DMS153 treated with DMSO at 0.1 percent for 48 hours (cell line): ENCODE results near the gene FSIP2.

ENCODE experiments used
- DNase-seq: peaks from one replicate; lab custom pipeline; 2025; ENCODE audit not compliant: unreplicated experiment; lab: John Stamatoyannopoulos, UW

The FSIP2 gene, protein sequence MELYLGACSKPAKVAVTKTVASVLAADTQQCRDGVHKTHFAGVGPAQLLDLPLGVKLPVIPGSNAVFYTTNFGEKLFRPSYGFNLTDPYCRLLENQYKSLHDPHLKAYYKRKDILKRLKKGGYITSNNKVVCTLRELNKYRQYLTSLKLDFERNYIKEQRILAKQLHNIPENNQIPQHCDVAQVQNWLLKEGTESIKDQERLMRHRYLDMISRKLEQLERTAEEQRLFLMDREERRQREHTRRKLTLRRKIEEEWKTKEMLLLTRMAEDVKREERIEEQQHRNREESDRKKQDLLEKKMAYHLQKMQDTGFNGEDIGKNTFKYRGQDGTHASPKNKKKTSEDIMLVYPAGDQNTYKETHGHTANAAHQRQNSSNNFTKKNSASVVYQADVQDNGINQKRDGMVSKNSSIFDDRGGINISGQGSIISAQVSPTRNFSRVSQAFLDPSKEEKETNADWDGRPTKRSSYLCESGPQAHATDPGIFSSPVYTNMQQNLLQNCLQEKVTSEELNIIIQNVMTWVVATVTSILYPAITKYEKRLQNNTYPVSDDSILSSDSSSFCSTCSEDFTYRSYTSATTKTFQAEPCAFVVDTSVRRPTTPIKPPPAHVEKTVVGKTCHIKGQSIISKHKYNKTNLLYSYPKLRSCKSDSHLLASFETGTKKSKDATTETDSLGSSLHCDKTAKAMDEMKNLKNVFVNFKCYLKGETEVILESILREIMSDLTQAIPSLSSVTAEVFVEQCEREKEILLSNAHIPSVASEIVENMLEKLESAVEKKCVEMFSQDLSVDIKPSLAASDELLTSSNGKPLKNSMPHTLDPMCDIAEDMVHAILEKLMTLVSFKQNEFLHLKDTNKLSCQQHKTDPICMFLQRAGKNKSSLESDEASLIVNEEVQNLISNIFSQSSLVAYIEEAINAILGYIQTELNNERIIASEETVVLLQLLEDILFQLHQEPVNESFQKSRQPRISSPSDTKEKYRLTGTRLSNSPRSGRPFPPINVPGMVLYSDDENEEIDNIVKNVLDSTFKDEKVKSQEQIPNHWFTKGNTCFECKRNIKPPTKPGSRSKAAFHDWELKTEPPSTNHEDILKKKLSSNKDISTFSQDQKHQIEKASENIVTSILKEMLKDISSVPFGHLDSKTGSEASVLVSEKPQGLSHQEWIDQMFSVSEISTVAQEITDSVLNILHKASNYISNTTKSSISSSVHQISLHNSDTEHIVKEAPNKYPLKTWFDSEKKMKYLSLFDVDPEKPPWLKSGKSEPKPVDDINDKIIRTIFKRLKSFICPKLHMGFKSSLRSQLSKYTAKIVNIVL (N-terminal part only)

DNA sequence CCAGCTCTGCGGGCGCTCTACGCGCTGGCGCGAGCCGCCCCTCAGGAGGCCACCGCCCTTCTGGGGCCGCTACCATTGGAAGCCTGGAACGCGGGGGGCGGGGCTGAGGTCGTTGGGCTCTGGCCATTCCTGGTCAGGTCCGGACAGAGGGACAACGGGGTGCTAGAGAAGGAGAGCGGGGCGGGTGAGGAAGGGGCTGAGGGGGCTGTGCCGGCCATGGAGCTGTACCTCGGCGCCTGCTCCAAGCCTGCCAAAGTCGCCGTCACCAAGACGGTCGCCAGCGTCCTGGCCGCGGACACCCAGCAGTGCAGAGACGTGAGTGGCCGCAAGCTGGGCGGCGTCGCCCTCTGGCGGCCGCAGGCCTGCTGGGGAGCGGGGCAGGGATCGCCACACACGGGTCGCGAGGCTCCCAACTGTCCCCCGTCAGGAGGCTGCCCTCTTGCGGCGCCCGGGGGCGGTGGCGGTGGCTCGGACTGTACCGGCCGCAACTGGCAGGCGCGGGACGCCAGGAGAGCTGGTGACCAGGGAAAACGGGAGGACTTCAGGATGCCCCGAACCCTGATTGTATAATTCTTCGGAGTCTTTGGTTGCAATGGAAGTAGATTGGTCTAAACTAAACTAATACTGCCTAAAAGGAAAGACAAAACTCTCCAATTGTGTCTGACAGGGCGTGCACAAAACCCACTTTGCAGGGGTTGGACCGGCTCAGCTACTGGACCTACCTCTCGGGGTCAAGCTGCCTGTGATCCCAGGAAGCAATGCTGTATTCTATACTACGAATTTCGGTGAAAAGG, at the start of gene FSIP2:
Gene FSIP2, plus strand, starts transcription at position 126 of the 794 bp plus-strand sequence. Its CDS starts 91 bp downstream, at position 217.
- DNase-seq, result no peak

DNA sequence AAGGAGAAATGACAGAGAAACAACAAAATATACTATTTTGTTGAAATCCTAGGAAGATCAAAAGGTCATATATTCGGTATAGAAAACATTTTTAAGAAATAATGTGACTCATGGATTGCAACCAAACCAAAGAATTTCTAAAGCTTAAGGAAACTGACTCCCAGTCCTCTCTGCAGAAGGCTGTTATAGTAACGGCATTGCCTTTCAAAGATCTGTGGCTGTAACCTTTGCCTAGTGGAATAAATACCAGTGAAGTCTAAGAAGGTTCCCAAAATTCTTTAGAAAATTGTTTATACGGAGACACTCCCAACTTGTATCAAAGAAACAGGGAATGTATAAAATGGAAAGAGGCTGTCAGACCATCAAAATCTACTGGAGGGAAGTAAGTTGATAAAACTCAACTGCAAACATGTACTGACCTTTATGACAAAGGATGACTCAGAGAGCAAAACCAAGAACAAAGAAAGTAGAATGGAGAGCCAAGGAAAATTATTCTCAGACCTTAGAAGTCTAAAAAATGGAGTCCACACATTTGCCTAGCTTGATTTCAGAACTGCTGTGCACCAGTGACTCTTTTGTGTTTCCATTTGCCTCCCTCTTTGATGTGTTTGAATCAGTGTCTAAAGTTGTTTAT, 48.6 kb upstream of the FSIP2 start:
- no peak for DNase-seq

DNA sequence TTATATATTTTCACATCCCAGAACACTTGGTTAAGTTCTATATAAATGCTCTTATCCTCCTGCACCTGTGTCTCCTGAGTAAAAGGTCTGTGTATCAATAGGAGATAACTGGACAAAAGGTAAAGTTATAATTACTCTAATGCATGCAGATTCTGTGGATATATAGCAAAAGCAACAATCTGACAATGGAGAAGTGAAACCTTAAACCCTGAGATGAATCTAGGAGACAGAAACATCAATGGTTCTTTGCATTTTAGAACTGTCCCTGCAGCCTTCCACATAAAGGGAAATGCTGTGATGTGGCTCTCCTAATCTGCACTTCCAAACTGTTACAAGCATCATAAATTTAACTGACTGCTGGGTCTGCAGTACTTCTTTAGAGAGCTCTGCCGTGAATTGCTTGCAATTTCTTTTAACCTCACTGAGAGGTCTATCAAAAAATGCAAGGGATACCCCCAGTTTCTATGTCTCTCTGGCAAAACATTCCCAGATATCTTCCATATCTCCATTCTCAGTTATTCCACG, 42.8 kb upstream of the FSIP2 start:
- no peak for DNase-seq

DNA sequence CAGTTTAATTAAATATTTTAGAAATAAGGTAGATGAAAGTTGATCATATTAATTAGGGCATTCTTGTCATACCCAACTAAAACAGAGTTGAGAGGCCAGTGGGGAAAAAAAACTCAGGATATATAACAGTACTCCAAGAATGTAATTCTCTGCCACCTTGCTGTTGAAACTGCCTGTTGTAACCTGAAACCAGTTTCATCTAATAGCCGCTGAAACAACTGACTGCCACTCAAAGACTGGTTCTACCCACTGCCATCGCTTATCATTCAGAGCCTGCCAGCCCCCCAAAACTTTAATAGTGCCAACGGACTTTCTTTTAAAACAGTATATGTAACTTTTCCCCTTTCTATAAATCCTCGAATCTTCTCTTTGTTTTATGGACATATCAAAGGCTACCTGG, 37.7 kb upstream of the FSIP2 start:
- no peak for DNase-seq

DNA sequence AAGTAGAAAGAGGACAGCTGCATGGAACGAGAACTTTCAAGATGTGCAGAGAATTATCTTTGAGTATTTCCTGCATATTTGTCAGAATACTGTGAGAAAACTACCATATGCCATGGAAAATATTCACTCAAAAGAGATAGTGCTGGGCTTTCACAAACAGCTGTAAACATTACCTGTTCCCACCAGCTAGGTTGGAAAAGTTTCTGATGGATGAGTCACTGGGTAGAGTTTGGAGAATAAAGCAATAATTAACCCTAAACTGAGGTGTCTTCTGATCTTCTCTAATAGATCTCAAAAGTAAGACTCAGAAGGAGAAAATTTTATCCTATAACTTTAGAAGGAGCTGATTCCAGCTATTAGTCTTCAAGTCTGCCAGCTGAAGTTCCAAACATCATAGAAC, 3.9 kb upstream of the FSIP2 start:
- DNase-seq, result no peak

DNA sequence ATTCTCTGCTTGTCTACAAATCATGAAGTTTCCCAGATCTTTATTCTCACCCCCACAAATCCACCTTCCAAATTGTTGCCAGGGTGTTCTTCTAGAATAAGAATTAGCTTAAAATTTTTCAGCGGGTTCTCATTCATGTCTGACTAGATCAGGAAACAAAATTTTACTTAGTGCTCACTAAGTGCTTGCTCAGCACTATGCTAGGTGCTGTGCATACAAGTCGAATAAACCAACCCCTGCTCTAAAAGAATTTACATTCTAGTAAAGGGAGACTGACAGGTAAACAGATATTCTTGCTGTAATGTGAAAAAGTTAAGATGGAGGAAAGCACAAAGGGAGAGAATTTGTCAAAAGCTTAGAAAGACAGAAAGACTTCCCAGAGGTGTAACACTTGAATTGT, 2.4 kb upstream of the FSIP2 start:
- DNase-seq, result no peak

DNA sequence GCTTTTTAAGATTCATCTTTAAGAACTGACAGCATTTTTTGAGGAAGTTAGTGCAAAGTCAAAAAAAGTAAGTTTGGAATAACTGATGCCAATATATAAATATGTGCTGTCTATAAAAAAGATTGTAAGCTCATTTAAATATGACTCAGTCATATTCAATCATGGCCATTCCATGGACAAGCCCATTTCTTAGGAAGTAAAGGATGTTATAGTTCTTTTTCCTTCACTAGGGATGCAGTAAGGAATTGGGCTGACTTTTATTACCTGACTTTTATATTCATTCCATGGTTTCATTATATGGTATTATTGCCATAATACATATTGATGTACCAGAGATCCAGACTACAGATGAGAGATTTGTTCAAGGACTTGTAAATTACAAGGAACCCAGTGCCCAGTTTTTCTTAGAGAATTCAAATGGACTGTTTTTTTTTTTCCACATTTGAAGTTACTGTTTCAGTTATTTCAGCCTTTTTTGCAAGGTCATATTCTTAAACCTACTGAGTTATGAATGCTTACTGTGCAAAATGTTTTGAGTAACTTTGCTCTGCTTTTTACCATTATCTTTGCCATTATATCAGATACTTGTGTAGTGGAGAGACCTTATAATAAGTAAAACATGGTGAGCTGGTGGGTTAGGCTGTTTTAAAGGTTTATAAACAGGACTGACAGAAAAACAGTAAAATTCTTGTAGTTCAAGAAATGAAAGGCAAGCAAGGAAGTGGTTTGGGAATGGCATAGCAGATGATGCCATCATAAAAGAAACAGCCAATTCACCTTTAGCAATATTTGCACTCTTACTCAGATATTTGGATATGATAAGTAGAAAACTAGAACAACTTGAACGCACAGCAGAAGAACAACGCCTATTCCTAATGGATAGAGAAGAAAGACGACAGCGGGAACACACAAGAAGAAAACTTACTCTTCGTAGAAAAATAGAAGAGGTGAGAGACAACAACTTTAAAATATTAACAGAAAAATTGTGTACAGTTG, 7.6 kb downstream of the FSIP2 start:
- DNase-seq, result no peak

DNA sequence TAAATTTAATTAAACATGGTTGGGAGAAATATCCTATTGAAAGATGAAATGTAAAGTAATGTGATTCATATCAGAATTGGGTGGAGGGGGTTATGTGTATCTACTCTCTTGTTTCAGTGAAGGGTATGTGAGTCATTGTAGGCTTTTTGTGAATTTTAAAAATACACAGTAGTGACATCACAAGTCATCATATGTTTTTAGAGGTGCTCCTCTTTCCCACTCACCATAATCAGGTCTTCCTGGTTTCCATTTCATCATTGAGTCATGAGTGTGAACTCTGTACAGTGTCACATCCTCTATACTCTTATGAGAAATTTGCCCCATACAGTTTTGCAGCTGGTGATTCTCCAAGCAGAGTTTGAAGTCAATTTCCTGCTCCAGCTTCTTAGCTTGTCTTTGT, 18.8 kb downstream of the FSIP2 start:
- DNase-seq, result no peak

DNA sequence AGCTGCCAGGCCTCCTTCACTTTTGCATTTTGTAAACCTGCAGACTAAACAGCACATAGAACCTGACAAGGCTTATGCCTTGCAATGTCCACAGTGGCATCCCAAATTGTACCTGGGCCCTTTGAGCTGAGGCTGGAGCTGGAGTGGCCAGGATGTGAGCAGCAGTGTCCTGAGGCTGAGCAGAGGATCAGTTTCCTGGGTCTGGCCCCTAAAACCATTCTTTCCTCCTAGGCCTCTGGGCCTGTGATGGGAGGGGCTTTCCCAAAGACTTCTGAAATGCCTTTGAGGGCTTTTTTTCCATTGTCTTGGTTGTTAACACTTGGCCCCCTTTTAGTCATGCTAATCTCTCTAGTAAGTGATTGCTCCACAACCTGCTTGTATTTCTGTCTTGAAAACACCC, 32.8 kb downstream of the FSIP2 start:
- DNase-seq, result no peak

DNA sequence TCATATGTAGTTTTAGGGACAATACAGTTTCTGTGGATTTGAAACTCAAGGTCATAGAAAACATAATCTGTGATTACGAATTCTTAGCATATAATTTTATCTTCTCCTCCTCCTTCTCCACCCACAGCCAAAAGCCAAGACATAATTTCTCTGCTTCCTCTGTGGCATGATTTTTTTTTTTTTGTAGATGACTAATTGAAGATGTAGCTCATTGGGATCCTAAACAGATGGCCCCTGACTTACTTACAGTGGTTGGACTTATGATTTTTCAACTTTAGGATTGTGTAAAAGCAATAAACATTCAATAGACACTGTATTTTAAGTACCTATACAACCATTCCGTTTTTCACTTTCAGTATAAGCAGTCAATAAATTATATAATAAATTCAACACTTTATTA, 42.3 kb downstream of the FSIP2 start:
- no peak for DNase-seq

DNA sequence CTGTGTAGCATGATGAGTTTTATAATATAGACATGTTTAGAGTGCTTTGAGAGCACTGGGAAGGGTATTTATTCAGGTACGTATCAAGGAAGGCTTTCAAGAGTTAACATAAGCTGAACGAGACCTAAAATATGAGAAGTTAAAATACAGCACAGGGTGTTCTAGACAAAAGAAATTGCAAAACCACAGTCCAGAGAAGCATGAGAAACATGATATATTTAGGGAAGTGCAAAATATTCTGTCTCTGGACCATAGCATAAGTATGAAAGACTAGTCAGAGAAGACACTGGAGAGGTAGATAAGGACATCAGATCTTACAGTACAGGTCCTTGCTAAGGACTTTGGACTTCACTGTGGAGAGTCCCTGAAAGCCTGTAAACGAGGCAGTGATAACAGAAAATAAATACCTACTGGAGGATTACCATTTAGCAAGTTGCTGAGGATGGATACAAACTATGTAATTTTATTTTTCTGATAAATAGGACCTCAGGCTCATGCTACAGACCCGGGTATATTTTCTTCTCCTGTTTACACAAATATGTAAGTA, 43.7 kb downstream of the FSIP2 start:
- no peak for DNase-seq

DNA sequence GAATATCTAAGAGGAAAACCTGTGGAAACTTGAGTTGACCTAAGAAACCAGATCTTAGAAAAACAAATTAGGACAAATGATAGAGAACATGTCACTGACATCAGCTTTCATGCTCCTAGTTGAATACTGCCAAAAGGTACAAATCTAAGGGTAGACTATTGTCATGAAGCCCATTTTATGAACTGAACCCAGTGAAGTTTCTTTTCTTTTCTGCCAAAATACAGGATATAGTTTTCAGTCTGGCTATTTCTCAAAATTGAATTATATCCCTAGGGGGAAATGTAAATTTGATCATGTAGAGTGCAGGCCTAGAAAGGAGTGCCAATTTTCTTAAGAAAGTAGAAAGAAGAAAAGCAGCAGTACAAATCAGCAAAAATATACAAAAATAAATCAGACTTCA, 46.6 kb downstream of the FSIP2 start:
- DNase-seq, result no peak

DNA sequence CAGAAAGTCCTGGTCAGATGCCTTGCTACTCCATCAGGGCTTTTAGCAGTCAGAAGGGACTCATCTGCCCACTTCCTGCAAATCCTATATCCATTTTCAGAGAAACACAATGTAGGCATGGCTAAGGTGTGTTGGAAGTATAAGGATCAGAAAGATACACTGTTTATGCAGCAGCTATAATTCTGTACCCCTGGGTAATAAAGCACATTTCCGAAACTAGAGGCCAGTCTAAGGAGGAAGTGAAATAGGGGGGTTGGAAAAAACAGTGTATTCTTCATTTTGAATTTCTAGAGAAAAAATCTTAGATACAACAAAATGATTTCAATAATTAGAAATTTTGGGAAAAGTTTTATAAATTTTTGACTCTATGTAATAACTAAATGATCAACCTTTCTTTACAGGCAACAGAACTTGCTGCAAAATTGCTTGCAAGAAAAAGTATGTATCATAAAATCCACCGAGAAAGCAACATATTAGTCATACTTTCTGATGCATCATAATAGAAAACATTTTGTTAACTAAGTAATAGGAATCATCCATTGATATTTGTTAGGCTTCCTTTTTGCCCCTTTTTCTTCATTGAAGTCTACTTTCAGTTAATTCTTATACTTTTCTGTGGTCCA, 47.4 kb downstream of the FSIP2 start:
- no peak for DNase-seq

DNA sequence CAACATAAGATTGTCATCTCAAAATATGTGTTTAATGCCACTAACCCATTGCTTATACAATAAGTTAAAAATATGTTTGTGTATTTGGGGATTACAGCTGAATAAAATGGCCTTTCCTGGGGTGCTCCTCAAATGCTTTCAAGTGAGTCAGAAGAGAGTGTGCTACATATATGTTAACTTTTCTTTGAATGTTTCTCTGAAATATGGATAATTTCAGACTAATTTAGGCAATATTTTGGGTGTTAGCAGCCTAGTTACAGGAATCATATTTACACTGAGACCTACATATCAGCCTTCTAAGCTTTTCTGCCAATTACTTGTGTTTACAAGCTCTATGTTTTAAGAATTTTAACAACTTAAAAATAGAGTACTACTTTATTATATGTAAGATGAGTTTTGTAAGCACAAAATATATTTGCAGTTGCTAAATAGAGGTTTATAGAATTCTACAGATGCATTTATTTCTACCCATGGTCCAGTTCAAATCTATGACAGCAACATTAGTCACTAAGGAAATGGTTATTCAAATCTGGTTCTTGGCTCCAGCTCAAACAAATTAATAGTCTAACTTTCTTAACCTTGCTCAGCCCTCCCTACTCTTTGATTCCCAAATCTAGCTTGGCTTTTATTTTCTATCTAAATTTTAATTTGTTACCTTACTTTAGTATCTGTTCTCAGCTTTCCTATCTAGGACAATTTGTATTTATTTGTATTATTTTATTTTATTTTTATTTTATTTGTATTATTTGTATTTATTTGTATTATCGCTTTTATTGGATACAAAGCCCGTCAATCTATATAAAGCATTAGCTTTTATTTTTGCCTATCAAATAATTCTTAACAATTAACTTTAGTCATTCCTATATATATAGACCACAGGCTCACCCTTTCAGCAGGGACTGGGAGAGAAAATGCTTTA, 48.9 kb downstream of the FSIP2 start:
- no peak for DNase-seq

DNA sequence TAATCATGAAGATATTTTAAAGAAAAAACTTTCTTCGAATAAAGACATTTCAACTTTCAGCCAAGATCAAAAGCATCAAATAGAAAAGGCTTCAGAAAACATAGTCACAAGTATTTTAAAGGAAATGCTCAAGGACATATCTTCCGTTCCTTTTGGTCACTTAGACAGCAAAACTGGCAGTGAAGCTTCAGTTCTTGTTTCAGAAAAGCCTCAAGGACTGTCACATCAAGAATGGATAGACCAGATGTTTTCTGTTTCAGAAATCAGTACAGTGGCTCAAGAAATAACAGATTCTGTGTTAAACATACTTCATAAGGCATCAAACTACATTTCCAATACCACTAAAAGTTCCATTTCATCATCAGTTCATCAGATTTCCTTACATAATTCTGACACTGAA, 51.8 kb downstream of the FSIP2 start:
- DNase-seq, result no peak

DNA sequence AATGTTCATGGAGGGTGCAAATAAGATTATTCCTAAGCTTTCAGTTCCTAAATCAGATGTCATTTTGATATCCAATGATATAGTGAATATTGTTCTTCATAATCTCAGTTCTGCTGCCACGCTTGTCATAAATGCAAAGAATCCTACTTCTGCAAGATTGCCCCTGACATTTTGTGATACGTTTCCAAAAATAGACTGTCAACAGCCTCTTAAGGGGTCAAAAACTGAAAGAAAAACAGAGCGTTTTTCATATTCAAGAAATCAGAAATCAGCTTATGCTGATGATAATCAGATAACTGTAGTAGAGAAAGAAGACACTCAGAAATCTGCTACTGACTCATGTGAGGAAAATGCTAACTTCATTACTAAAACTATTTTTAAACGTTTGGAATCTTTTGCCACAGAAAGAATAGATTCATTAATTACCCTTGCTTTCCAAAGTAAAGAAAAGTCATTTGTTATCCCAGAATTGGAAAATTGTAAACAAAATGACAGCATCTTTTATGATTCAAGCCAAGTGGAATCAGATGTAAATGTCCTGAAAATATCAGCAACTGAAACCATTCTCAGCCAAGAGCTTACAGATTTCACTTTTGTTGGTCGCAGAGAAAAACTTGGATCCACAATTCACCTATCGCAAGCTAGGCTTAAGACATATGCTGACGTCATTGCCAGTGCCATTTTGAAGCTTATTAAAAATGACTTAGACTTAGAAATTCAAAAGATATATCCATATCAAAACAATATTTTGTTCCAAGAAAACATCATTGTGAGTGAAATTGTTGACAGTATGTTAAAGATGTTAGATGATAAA, 55.1 kb downstream of the FSIP2 start:
- no peak for DNase-seq
